ENCODE data around the gene ANKRD49. TPM values are rescaled to one million over a fixed set of nuclear protein-coding genes. Genes with fewer than 3 reads are reported as not detected.

The ANKRD49 gene
- total RNA-seq, 1 experiment from 2014 or later, result 20.2 TPM

DNA sequence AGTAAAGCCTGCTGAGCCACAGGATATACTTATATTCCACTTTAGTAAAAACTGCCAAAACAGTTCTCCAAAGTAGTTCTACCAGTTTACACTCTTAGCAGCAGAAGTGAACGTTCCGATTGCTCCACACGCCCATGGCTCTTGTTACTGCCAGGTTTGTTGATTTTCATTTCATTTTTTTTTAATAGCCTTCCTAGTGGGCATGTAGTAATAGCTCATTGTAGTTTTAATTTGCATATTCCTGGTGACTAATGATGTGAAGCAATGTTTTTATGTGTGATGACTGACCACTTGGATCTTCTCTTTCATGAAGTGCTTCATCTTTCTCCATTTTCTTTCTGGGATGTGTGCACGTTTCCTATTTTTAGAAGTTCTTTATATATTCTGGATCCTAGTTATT is 13.7 kb downstream of the ANKRD49 start:
- DNase-seq (ENCODE audit: low read depth), result peak; percentile 13

DNA sequence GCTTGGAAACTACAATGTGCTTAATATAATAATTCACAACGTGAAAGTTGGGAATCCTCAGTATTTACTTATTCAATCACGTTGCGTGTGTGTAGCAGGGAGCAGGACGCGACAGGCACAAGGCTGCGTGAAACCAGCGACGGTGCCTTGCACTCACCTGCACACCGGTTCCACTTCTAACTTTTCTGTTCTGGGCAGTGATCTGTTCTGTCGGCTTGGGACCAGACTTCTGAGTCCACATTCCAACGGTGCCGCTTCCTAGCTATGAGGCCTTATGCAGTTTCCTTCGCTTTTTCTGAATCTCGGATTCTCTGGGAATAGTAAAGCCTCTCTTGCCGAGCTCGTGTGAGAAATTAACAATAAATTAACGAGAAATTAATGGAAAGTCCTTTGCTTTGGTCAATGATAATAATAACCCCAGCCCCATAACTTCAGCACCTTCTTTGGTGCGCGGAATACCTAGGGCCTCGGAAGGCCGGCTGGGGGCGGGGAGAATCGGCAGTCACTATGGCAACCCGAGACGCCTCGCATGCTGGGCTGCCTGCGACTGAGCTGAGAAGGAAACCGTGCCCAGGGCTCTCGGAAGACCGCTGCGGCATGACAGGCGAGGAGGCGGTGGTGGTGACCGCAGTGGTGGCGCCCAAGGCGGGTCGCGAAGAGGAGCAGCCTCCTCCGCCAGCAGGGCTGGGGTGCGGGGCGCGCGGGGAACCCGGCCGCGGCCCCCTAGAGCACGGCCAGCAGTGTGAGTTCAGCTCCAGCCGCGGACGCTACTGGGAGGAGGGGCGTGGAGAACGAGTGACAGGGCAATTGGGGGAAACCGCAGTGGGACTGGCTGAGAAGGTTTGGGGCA is 18.4 kb downstream of the ANKRD49 start, which contains the start of gene C11orf97:
Gene C11orf97 (plus strand): TSS at position 530 of the 850 bp plus-strand sequence. CDS start 68 bp downstream, at position 598.
- peak; percentile 36 for DNase-seq (ENCODE audit: low read depth)

DNA sequence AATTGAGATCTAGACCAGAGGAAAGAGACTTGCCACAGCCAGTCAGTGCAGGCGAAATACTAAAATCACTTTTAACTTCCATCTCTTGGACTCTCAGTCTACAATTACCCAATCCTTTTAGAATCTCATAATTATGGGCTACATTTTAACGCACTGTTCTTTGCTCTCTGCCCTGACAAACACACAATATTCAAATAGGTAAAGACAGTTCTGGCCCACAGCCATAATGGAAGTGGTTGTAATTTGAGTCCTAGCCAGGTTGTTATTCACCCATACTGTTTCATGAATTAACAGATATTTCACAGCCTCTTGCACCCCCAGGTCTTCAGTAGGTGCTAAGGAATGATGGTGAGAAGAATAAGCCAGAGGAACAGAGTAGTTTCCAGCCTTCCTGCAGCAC is 19.3 kb downstream of the ANKRD49 start:
- peak; percentile 52 for DNase-seq (ENCODE audit: low read depth)

DNA sequence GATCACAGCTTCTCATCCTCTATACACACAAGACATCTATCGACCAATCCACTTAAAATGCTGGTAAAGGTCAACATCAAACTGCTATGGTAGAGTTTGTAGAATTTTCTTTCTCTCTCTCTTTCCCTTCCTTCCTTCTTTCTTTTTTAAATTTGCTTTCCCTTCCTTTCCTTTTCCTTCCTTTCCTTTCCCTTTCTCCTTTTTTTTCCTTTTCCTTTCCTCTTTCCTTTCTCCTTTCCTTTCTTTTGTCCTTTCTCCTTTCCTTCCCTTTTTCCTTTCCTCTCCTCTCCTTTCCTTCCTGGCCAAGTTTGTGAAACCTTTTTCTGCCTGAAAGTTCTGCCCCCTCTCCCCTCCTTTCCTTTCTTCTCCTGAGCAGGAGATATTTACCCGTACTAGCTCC is 21.6 kb downstream of the ANKRD49 start:
- DNase-seq (ENCODE audit: low read depth), result no peak

DNA sequence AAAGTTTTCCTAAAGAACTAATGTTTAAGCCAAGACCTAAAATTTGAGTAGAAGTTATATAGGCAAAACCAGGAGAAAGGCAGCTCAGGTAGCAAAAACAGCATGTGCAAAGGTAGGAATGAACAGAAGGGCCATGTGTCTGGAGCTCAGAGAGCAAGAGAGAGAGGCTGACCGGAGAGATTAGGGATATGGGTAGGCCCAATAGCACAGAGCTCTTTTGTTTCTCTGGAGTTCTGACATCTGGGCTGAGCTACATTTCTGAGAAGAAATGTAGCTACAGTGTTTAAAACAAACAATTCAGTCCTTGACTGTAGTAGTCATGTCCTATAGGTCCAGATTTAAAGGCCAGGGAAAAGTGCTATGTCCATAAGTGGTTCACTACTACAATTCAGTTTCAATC is 22.9 kb downstream of the ANKRD49 start:
- DNase-seq (ENCODE audit: low read depth), result no peak

DNA sequence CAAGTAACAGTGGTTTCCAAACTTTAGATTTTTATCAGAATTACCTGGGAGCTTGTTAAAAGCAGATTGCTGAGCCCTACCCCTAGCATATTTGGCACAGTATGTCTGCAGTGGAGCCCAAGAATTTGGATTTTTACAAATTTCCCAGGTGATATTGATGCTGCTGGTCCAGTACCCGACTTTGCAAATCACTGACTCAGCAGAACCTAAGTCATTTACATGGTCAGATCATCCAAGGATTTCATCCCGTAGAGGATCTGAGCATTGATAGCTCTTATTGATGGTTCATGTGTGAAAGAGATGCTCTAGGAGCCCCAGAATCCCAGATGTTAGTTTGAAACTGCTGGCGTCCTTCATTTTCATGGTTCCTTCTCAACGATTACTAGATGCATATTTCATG is 24.5 kb downstream of the ANKRD49 start:
- no peak for DNase-seq (ENCODE audit: low read depth)

DNA sequence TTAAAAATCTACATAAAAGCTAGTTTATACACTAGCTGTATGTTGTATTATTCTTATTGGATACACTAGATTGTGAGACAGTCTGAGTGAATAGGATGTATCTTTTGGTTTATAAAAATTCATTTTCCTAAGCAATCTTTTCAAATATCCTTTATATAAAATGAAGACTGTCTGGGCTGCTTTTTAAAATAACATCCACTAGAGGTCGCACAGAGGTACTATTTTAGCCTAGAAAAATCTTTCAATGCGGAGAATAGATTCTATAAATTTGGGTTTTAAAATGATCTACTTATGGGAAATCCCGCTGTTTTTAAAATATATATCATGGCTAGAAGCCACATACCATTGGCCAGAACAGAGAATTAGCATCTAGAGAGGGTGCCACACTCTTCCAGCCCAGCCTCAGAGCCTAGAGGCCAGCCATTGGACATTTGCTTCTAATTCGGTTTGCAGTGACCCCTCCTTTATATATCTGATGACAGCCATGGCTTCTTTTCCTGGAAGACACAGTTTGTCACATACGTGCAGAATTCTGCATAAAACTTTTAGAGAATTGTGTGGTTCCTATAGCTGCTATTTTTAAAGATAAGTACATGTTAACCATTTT is 25.8 kb downstream of the ANKRD49 start:
- DNase-seq (ENCODE audit: low read depth), result peak; percentile 37

DNA sequence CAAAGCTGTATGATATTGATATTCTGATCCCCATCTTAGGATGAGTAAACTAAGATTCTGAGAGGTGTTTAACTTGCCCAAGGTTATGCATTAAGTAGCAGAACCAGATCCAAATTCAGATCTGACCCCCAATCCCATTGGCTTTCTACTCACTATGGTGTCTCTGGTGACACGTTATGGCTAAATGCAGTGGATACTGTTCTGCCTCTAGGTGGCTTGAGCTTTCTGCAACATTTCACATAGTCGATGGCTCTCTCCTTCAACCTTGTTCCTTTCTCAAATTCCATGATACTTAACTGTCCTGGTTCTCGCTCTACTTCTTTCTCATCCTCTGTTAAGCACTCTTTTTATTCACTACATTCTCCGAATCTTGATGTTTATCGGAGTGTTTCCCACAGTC is 27.9 kb downstream of the ANKRD49 start:
- peak; percentile 34 for DNase-seq (ENCODE audit: low read depth)

DNA sequence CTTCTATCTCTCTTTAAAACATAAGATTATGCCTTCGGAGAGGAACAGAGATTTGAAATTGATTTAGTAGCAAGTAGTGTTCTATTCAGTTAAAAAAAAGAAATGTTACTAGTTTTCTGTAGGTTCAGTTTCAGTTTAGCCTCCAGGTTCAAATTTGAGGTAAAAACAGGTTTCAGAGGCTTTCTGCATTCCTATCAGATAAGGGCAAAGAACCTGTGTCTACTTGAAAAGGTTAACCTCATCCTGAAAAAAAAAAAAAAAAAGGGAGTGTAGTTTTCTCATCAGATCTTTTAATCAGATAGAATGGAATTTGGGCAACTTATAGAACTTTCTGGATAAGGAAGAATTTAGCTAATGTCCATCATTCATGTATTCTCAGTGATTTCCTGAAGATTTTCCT is 30.6 kb downstream of the ANKRD49 start:
- DNase-seq (ENCODE audit: low read depth), result no peak

DNA sequence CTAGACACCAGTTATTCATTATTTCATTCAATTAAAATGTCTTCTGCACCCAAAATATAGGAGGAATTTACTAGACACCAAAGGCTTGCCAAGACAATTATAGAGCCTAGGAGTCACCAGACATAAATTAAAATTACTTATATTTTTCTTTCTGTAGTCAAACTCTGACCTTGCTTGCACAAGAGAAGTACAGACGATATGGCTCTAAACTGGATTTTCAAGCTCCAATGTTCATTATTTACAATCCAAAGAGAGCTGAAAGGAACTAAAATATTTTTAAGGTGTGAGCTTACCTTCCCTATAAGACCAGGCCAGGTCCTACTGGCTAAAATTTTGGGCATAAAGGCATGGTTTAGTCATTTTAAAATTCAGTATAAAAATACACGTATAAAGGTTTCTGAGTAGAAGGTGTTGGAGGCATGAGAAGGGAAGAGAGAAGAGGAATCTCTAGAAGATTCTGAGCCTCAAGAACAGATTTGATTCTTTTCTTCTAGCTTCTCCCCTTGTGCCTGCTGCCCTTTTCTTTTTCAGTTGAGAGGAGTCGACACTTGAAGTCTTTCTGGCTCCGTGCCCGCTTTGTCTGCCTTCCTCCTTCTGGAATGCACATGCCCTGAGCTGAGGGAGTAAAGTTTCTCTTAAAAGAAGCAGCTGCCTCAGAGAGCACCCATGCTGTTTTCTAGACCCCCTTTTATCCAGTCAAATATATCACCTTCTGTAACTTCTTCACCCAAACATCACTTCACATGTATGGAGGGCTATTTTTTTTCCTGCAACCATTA is 32.0 kb downstream of the ANKRD49 start:
- DNase-seq (ENCODE audit: low read depth), result peak; percentile 70

DNA sequence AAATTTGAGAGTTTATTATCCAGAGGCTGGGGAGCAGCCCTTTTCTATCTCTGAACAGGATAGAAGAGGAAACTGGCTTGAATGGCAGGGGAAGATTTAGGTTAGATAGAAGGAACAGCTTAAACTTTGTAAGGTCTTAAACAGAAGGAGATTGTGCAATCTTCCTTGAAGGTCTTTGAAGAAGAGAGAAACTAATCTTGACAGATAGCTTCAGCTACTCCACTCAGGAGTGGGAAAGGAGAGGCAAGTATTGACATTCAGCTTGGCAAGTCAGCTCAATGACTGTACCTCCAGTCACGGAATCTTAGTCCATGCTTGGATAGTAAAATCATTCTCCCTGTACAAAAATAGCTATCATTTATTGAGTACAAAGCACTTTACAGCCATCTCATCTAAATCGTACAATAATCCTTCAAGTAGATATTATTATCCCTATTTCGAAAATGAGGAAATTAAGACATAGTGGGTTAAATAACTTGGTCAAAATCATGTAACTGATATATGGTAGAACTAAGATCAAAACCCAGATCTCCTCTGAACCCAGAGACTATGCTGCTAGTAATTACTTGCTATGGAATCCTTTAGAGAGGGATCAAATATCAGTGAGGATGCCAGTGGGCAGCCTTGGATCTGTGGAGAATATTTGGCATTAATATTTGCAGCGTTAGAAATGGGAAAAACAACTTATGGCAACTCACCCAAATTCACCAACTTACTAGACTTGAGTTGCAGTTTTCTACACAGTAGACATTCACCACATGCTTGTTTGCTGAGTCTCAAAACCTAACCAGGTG is 33.1 kb downstream of the ANKRD49 start:
- no peak for DNase-seq (ENCODE audit: low read depth)

DNA sequence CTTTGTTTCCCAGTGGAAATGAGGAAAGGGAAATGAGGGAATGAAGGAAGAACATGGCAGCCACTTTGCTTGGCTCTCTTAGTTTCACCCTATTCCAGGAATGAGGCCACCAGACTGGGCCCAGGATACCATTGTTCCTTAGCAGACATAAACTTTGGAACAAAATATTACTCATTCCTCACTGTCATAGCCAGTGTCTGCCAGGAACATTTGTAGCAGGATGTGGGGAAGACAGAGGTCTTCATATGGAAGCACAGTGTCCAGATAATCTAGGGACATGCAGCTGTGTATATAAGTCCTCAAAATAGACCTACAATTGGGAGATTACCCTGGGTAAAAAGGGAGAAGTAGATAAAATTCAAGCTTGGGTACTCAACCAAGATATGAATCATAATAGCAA is 34.8 kb downstream of the ANKRD49 start:
- DNase-seq (ENCODE audit: low read depth), result peak; percentile 27

DNA sequence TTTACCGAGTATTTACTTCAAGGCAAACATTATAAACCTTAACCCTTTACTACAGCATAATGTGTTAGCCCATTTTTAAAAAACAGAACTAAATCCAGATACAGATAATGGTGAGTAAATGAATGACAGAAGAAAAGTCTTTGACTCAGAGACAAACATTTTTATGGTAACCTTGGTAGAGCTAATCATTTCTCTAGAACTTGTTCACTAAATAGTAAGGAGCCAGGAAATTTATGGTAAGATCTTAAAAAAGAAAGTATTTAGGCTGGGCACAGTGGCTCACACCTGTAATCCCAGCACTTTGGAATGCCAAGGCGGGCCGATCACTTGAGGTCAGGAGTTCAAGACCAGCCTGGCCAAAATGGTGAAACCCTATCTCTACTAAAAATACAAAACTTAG is 38.4 kb downstream of the ANKRD49 start:
- DNase-seq (ENCODE audit: low read depth), result no peak

DNA sequence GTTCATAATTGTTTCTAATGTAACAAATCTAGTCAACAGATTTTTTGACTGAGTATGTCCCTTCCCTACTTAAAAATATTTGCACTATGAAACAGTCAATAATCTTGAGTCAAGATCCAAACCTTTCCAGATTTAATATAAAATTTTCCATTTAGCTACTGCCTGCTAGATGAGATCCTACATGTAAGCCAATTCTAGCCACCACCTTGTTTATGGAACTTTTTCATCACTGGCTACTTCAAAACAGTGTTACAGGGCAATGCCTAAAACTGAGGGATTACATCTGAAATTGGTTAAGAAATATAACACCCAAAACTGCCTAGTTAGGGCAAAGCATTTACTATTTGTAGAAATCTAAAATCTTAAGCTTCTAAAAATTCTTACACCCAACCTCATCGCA is 39.4 kb downstream of the ANKRD49 start:
- DNase-seq (ENCODE audit: low read depth), result no peak

DNA sequence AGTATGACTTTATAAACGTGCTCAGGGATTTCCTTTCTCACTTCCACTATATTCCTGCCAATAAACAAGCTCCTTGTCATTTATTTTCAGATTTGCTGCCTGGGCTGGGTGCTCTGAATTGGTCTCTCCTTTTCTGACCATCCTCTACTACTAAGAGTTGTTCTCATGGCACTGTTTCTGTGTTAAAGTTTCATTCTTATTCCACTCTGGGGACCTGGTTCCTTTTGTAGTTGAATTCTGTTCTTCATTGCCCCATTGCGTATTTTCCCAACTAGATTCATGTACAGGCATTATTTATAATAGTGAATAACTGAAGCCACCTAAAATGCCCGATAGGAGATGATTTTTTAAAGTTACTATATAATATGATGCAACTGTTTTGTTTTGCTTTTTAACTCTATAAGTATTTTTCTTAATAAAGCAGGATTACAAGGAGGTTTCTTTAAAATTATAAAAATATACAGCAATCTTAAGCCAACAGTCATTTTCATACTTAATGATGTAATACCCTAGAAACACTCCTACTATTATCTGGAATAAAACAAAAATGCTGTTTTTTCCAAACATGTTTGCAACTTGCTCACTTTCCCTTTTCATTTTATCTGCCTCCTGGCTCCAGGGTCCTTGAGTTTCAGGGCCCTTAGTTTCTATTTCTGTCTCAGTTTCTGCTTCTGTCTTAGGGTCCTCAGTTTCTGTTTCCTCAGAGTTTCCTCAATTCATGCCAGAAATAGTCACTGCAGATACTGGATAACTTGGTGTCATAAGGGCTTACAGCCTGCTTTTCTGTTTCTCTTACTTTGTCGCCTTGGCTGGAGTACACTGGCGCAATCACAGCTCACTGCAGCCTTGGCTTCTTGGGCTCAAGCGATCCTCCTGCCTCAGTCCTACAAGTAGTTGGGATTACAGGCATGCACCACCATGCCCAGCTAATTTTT is 40.2 kb downstream of the ANKRD49 start:
- no peak for DNase-seq (ENCODE audit: low read depth)

DNA sequence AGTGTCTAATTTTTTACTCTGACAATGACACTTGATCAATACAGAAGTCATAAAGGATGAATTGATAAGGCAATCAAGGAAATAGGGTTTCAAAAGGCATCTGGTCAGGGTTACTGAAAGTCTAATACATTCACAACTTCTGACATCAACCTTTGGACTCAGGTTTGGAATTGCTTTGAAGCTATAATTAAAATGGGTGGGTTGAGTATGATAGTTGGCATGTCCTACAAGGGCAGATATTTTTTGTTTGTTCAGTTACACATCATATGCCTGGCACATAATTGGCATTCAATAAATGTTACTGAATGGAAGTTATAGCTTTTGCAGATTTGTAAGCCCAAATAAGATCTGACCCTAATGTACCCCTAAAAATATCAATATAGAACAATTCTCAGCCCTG is 42.6 kb downstream of the ANKRD49 start:
- no peak for DNase-seq (ENCODE audit: low read depth)

DNA sequence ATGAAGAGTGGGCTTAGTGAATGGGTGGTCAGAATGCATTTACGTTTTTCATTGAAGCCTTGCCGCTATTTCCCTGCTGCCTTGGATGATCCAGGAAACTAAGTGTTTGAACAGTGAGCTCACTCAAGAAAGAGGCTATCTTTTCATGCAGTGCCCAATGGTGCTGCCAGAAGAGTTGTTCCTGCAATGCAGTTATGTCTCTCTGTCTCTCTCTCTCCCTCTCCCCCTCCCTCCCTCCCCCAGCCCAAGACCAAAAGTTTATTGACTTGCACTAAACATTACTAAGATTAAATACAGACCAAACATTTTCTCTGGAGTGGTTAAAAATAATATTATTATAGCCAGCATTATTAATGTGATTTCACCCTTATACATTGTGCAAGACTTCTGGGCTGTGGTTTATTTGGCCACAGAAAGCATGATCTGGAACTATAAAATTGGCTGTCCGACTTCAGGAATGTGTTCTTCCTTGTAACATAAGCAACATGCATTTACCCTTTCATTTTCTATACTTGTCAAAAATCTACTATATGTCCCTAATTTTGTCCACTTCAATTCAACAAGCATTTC is 43.3 kb downstream of the ANKRD49 start:
- peak; percentile 39 for DNase-seq (ENCODE audit: low read depth)

DNA sequence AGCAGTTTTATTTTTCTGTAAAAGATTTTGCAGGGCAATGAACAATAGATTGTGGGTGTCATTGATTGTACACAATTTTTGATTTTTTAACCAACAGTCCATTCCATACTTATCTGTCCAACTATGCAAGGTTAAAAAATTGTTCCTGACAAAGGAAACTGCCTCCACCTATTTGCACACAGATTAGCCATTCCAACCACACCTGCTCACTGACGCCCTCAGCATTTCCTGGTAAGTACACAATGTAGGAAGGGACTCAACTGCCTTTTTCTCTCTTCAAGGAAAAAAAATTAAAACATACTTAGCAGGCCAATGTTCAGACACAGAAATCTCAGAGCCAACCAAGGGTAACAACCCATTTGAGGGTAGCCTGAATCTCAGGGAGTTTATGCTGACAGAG is 45.6 kb downstream of the ANKRD49 start:
- DNase-seq (ENCODE audit: low read depth), result no peak

DNA sequence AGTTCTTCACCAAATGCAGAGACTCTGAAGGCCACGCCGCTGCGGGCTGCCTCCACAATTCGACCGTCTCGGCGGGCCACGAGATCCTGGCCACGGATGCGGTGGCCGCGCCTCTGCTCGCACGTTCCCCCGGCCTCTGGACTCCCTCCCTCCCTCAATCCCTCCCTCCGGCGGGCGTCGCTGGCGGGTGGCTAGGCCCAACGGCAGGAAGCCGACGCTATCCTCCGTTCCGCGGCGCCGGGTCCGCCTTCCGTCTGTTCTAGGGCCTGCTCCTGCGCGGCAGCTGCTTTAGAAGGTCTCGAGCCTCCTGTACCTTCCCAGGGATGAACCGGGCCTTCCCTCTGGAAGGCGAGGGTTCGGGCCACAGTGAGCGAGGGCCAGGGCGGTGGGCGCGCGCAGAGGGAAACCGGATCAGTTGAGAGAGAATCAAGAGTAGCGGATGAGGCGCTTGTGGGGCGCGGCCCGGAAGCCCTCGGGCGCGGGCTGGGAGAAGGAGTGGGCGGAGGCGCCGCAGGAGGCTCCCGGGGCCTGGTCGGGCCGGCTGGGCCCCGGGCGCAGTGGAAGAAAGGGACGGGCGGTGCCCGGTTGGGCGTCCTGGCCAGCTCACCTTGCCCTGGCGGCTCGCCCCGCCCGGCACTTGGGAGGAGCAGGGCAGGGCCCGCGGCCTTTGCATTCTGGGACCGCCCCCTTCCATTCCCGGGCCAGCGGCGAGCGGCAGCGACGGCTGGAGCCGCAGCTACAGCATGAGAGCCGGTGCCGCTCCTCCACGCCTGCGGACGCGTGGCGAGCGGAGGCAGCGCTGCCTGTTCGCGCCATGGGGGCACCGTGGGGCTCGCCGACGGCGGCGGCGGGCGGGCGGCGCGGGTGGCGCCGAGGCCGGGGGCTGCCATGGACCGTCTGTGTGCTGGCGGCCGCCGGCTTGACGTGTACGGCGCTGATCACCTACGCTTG is 50.2 kb downstream of the ANKRD49 start, which contains the start of gene FUT4:
Gene FUT4 (plus strand): TSS at position 227 of the 951 bp plus-strand sequence. CDS start 213 bp downstream, at position 440.
- DNase-seq (ENCODE audit: low read depth), result peak; percentile 90
